ENCODE measurements around the gene ANAPC15.

ANAPC15 gene

GRCh38 chr11:72088076-72088808 lies 24.3 kb downstream of the ANAPC15 start:
- no peaks in the 10 kb centered on the region for H3K36me3 ChIP-seq (ENCODE audit: insufficient read depth)
- no peaks in the 10 kb centered on the region for H4K20me1 ChIP-seq (ENCODE audit: insufficient read depth)
- H3K79me2 ChIP-seq (ENCODE audit: insufficient read depth, low read depth), result no peaks in the 10 kb centered on the region; the same call in 1 of the 2 replicates
- H3K9ac ChIP-seq, result no peak overlapping the region
- H3K4me2 ChIP-seq, result no peak overlapping the region; the same call in 1 of the 2 replicates
- H2AFZ ChIP-seq (ENCODE audit: low read depth), result no peak overlapping the region
- TF ChIP-seq CTCF (conservative IDR thresholded peaks at IDR 0.05; ENCODE audit: low read depth, low read length), result no peak
- no peak overlapping the region for H3K4me3 ChIP-seq (IDR thresholded peaks at IDR 0.05; ENCODE audit: insufficient read depth, low read depth, low read length)
- H3K4me1 ChIP-seq (ENCODE audit: low read depth, poor library complexity, severe bottlenecking), result peaks cover 58% of the 10 kb centered on the region
- H3K27ac ChIP-seq, result no peak overlapping the region
- no peaks in the 10 kb centered on the region for H3K27me3 ChIP-seq (ENCODE audit: insufficient read depth, low read depth)

- Histone ChIP-seq H3K27me3 (ENCODE audit: insufficient read depth, low read depth) (no peaks in the 10 kb centered on the region), H3K79me2 (ENCODE audit: insufficient read depth, low read depth) (no peaks in the 10 kb centered on the region; the same call in 1 of the 2 replicates), H2AFZ (ENCODE audit: low read depth) (no peak overlapping the region), H3K4me1 (ENCODE audit: low read depth, poor library complexity, severe bottlenecking) (peaks cover 58% of the 10 kb centered on the region), H4K20me1 (ENCODE audit: insufficient read depth) (no peaks in the 10 kb centered on the region), H3K36me3 (ENCODE audit: insufficient read depth) (no peaks in the 10 kb centered on the region), H3K9ac (no peak overlapping the region), H3K4me3 (IDR thresholded peaks at IDR 0.05; ENCODE audit: insufficient read depth, low read depth, low read length) (no peak overlapping the region), H3K27ac (peak overlapping the region; percentile 54), H3K4me2 (peak overlapping the region; percentile 41)
- TF ChIP-seq CTCF (conservative IDR thresholded peaks at IDR 0.05; ENCODE audit: low read depth, low read length), result no peak
Measured at GRCh38 chr11:72085621-72086351, 26.7 kb downstream of the ANAPC15 start.

- no peaks in the 10 kb centered on the region for H3K36me3 ChIP-seq (ENCODE audit: insufficient read depth)
- no peak overlapping the region for H2AFZ ChIP-seq (ENCODE audit: low read depth)
- no peaks in the 10 kb centered on the region for H4K20me1 ChIP-seq (ENCODE audit: insufficient read depth)
- TF ChIP-seq CTCF (conservative IDR thresholded peaks at IDR 0.05; ENCODE audit: low read depth, low read length), result no peak
- H3K4me2 ChIP-seq, result peak overlapping the region; percentile 41; the same call in 1 of the 2 replicates
- H3K4me1 ChIP-seq (ENCODE audit: low read depth, poor library complexity, severe bottlenecking), result peaks cover 58% of the 10 kb centered on the region
- H3K9ac ChIP-seq, result no peak overlapping the region
- no peak overlapping the region for H3K4me3 ChIP-seq (IDR thresholded peaks at IDR 0.05; ENCODE audit: insufficient read depth, low read depth, low read length)
- H3K27ac ChIP-seq, result no peak overlapping the region; the same call in 1 of the 2 replicates
- H3K79me2 ChIP-seq (ENCODE audit: insufficient read depth, low read depth), result peaks cover under 1% of the 10 kb centered on the region
- no peaks in the 10 kb centered on the region for H3K27me3 ChIP-seq (ENCODE audit: insufficient read depth, low read depth)
Measured at GRCh38 chr11:72084965-72085364, 27.5 kb downstream of the ANAPC15 start.

- no peaks in the 10 kb centered on the region for H3K36me3 ChIP-seq (ENCODE audit: insufficient read depth)
- no peaks in the 10 kb centered on the region for H4K20me1 ChIP-seq (ENCODE audit: insufficient read depth)
- no peak overlapping the region for H2AFZ ChIP-seq (ENCODE audit: low read depth)
- no peak overlapping the region for H3K9ac ChIP-seq
- H3K79me2 ChIP-seq (ENCODE audit: insufficient read depth, low read depth), result peaks cover 10% of the 10 kb centered on the region
- no peak overlapping the region for H3K27ac ChIP-seq
- H3K4me2 ChIP-seq, result no peak overlapping the region
- peaks cover 57% of the 10 kb centered on the region for H3K4me1 ChIP-seq (ENCODE audit: low read depth, poor library complexity, severe bottlenecking)
- H3K4me3 ChIP-seq (IDR thresholded peaks at IDR 0.05; ENCODE audit: insufficient read depth, low read depth, low read length), result no peak overlapping the region
- no peaks in the 10 kb centered on the region for H3K27me3 ChIP-seq (ENCODE audit: insufficient read depth, low read depth)
- no peak for TF ChIP-seq CTCF (conservative IDR thresholded peaks at IDR 0.05; ENCODE audit: low read depth, low read length)
Measured at GRCh38 chr11:72084076-72084475, 28.4 kb downstream of the ANAPC15 start.
